Mesenchymal stem cell (in vitro differentiated cells and primary cell): ENCODE results near the gene AHCYL2.

Experiments
- DNase-seq: peaks from one replicate; pipeline ENCODE4 v3.0.0-alpha.2; 2013
- H2AFZ ChIP-seq: one replicate; pipeline ENCODE4 v1.6.1; 2013; ENCODE audit warnings: low read depth, mild to moderate bottlenecking, control low read depth, inconsistent platforms, low read length, moderate library complexity
- H2AK5ac ChIP-seq: 2 replicates; pipeline ENCODE4 v1.6.1; 2013; ENCODE audit warnings: low read length, moderate library complexity, mild to moderate bottlenecking, inconsistent platforms; ENCODE audit not compliant: severe bottlenecking
- H2BK120ac ChIP-seq: one replicate; pipeline ENCODE4 v1.6.1; 2013; ENCODE audit warnings: low read depth, mild to moderate bottlenecking, inconsistent platforms, low read length, moderate library complexity
- H2BK12ac ChIP-seq, 2 experiments: one replicate each; pipeline ENCODE4 v1.6.1; 2013; ENCODE audit warnings: inconsistent platforms in 2 of 2, low read length in 2 of 2, mild to moderate bottlenecking in 2 of 2, moderate library complexity in 2 of 2, control low read depth in 1 of 2
- H2BK15ac ChIP-seq: one replicate; pipeline ENCODE4 v1.6.1; 2013; ENCODE audit warnings: mild to moderate bottlenecking, low read depth, inconsistent platforms; ENCODE audit not compliant: poor library complexity, severe bottlenecking
- H2BK5ac ChIP-seq: 2 replicates; pipeline ENCODE4 v1.6.1; 2013; ENCODE audit warnings: low read depth, mild to moderate bottlenecking, low read length, control low read depth, inconsistent platforms; ENCODE audit not compliant: poor library complexity, severe bottlenecking
- H3K14ac ChIP-seq, 2 experiments: one replicate each; pipeline ENCODE4 v1.6.1; 2013; ENCODE audit warnings: inconsistent platforms in 2 of 2, low read length in 2 of 2, control low read depth in 1 of 2, mild to moderate bottlenecking in 1 of 2, moderate library complexity in 1 of 2
- H3K18ac ChIP-seq, 2 experiments: one replicate each; pipeline ENCODE4 v1.6.1; 2013; ENCODE audit warnings: inconsistent platforms in 2 of 2, low read length in 2 of 2, control low read depth in 1 of 2, low read depth in 1 of 2, mild to moderate bottlenecking in 1 of 2
- H3K23ac ChIP-seq, 2 experiments: one replicate each; pipeline ENCODE4 v1.6.1; 2013; ENCODE audit warnings: inconsistent platforms in 2 of 2, low read length in 2 of 2, mild to moderate bottlenecking in 2 of 2, moderate library complexity in 2 of 2, control low read depth in 1 of 2
- H3K27ac ChIP-seq: 2 replicates; pipeline ENCODE4 v1.5.1; 2013; ENCODE audit warnings: mild to moderate bottlenecking, moderate library complexity, low read length, control low read depth, inconsistent platforms; ENCODE audit not compliant: poor library complexity, severe bottlenecking
- H3K27me3 ChIP-seq, 2 experiments: 2 replicates each; pipeline versions ENCODE4 v1.6.1 to v1.7.0; 2013; ENCODE audit warnings: low read length in 2 of 2, mild to moderate bottlenecking in 2 of 2, moderate library complexity in 2 of 2, control low read depth in 1 of 2, inconsistent platforms in 1 of 2; ENCODE audit not compliant: control insufficient read depth in 1 of 2, insufficient read depth in 1 of 2
- H3K36me3 ChIP-seq, 2 experiments: 2 replicates each; pipeline versions ENCODE4 v1.6.1 to v1.7.0; 2013; ENCODE audit warnings: low read length in 2 of 2, control low read depth in 1 of 2, inconsistent platforms in 1 of 2, low read depth in 1 of 2, mild to moderate bottlenecking in 1 of 2; ENCODE audit not compliant: insufficient read depth in 2 of 2, control insufficient read depth in 1 of 2
- H3K4ac ChIP-seq, 2 experiments: one replicate each; pipeline ENCODE4 v1.6.1; 2013; ENCODE audit warnings: inconsistent platforms in 2 of 2, low read length in 2 of 2, mild to moderate bottlenecking in 2 of 2, moderate library complexity in 2 of 2, control low read depth in 1 of 2, low read depth in 1 of 2
- H3K4me1 ChIP-seq: 2 replicates; pipeline ENCODE4 v1.6.1; 2013; ENCODE audit warnings: low read depth, low read length, control low read depth; ENCODE audit not compliant: control insufficient read depth, insufficient read depth
- H3K4me2 ChIP-seq: 2 replicates; pipeline ENCODE4 v1.6.1; 2013; ENCODE audit warnings: low read length, mild to moderate bottlenecking, inconsistent platforms; ENCODE audit not compliant: poor library complexity, severe bottlenecking
- H3K4me3 ChIP-seq, 2 experiments: 2 replicates each; pipeline versions ENCODE4 v1.5.1 to v1.7.0; 2013; ENCODE audit warnings: low read length in 2 of 2, mild to moderate bottlenecking in 2 of 2, control low read depth in 1 of 2, low read depth in 1 of 2; ENCODE audit not compliant: insufficient read depth in 1 of 2
- H3K79me1 ChIP-seq: replicated peaks from 2 replicates; pipeline ENCODE4 v1.6.1; 2013; ENCODE audit warnings: mild to moderate bottlenecking, control low read depth, low read length, inconsistent platforms; ENCODE audit not compliant: poor library complexity, severe bottlenecking
- H3K9ac ChIP-seq: 2 replicates; pipeline ENCODE4 v1.7.0; 2013; ENCODE audit warnings: mild to moderate bottlenecking, low read length, moderate library complexity
- H3K9me3 ChIP-seq: 2 replicates; pipeline ENCODE4 v1.7.0; 2013; ENCODE audit warnings: mild to moderate bottlenecking, low read length; ENCODE audit not compliant: control insufficient read depth
- H4K8ac ChIP-seq: one replicate; pipeline ENCODE4 v1.6.1; 2013; ENCODE audit warnings: inconsistent platforms, mild to moderate bottlenecking, low read length, moderate library complexity
- H4K91ac ChIP-seq: one replicate; pipeline ENCODE4 v1.6.1; 2013; ENCODE audit warnings: mild to moderate bottlenecking, low read length, inconsistent platforms
- WGBS: methylation state at CpG from one replicate; pipeline ENCODE4 v1.1.7; 2013; ENCODE audit warnings: mixed read lengths; 5-methylcytosine and 5-hydroxymethylcytosine counted together

AHCYL2 gene

DNA sequence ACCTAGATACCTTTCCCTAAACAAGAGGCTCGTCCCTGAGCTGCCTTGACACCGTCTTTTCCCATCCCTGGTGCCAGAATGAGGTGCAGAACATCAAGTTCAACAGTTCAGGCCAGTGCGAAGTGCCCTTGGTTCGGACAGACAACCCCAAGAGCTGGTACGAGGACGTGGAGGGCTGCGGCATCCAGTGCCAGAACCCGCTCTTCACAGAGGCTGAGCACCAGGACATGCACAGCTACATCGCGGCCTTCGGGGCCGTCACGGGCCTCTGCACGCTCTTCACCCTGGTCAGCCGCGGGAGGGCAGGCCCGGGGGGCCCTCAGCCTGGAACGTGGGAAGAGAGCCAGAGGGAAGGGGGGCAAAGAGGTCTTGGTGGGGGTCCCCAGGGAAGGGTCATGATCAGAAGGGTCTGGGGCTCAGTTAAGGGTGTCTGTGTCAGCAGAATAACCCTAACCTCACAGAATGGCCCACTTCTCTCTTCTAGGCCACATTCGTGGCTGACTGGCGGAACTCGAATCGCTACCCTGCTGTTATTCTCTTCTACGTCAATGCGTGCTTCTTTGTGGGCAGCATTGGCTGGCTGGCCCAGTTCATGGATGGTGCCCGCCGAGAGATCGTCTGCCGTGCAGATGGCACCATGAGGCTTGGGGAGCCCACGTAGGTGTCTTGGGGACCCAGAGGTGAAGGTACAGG lies 19.6 kb upstream of the AHCYL2 start:
- Histone ChIP-seq H3K14ac (no peak overlapping the region), H3K9ac (no peak overlapping the region), H3K18ac (no peak overlapping the region), H2BK15ac (no peak overlapping the region), H3K4me2 (no peak overlapping the region), H3K4ac (no peak overlapping the region), H4K91ac (no peak overlapping the region), H2AFZ (no peak overlapping the region), H2BK5ac (no peak overlapping the region), H3K4me3 (no peak overlapping the region), H4K8ac (no peak overlapping the region), H2AK5ac (no peak overlapping the region), H2BK120ac (no peak overlapping the region), H3K79me1 (peaks cover 14% of the 10 kb centered on the region), H2BK12ac (no peak overlapping the region), H3K9me3 (no peaks in the 10 kb centered on the region), H3K27me3 (peaks cover 0 to 13% of the 10 kb centered on the region in 2 experiments), H3K36me3 (peaks cover 0 to 55% of the 10 kb centered on the region in 2 experiments), H3K27ac (no peak overlapping the region), H3K23ac (no peak overlapping the region), H3K4me1 (peaks cover 2% of the 10 kb centered on the region)
- no peak for DNase-seq
- WGBS = 92% methylated on average over 29 of the region's 29 CpGs

DNA sequence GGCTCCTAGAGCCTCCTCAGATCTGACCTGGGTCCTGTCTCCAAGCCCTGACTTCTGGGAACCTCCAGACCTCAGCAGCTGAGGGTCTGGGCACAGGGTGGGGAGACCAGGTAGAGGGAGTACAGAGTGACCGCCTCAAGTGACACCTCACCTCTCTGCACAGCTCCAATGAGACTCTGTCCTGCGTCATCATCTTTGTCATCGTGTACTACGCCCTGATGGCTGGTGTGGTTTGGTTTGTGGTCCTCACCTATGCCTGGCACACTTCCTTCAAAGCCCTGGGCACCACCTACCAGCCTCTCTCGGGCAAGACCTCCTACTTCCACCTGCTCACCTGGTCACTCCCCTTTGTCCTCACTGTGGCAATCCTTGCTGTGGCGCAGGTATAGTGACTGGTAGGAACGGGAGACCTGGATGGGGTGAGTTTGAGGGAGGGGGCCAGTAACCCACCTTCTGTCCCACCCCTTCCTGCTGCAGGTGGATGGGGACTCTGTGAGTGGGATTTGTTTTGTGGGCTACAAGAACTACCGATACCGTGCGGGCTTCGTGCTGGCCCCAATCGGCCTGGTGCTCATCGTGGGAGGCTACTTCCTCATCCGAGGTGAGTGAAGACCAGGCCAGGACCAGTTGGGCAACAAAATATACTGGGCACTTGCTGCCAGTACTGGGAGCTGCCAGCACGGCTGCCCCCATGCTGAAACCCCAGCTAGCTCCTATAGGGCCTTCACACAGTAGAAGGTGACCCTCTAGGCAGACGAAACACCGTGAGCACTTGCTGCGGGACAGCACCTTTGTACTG lies 18.6 kb upstream of the AHCYL2 start:
- Histone ChIP-seq H2BK12ac (no peak overlapping the region), H3K27ac (no peak overlapping the region), H3K4me2 (no peak overlapping the region), H2AFZ (no peak overlapping the region), H3K36me3 (peaks cover 0 to 64% of the 10 kb centered on the region in 2 experiments), H3K14ac (no peak overlapping the region), H3K79me1 (peaks cover 14% of the 10 kb centered on the region), H2BK15ac (no peak overlapping the region), H3K4ac (no peak overlapping the region), H2AK5ac (no peak overlapping the region), H3K27me3 (peaks cover 0 to 19% of the 10 kb centered on the region in 2 experiments), H2BK5ac (no peak overlapping the region), H3K9me3 (no peaks in the 10 kb centered on the region), H4K8ac (no peak overlapping the region), H3K18ac (no peak overlapping the region), H3K4me1 (peaks cover 2% of the 10 kb centered on the region), H4K91ac (no peak overlapping the region), H3K23ac (no peak overlapping the region), H2BK120ac (no peak overlapping the region), H3K4me3 (no peak overlapping the region), H3K9ac (no peak overlapping the region)
- WGBS = 97% methylated on average over 15 of the region's 18 CpGs
- DNase-seq = no peak

DNA sequence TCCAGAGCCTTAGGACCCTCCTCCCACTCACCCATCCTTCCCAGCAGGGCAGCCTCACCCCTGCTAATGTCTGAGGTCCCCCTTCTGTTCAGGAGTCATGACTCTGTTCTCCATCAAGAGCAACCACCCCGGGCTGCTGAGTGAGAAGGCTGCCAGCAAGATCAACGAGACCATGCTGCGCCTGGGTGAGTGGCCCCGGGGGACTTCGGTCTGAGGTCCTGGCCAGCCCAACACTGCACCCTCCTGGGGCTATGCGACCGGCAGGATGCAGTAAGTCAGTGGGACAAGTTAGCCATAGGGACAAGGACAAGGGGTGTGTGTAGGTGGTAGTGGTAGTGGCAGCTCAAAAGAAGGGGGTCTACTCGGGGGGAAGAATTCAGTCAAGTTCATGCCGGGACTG lies 16.2 kb upstream of the AHCYL2 start:
- H2BK120ac ChIP-seq = no peak overlapping the region
- H4K91ac ChIP-seq = no peak overlapping the region
- 89% methylated on average over 9 of the region's 9 CpGs for WGBS
- DNase-seq = no peak
- peaks cover 2% of the 10 kb centered on the region for H3K4me1 ChIP-seq
- no peak overlapping the region for H3K23ac ChIP-seq
- H2AK5ac ChIP-seq = no peak overlapping the region
- no peak overlapping the region for H3K4ac ChIP-seq
- no peak overlapping the region for H3K4me3 ChIP-seq
- no peak overlapping the region for H3K9ac ChIP-seq
- peaks cover 0 to 23% of the 10 kb centered on the region in 2 experiments for H3K27me3 ChIP-seq
- H3K36me3 ChIP-seq = peaks cover 0 to 75% of the 10 kb centered on the region in 2 experiments
- no peak overlapping the region for H3K27ac ChIP-seq
- peaks cover under 1% of the 10 kb centered on the region for H3K79me1 ChIP-seq
- no peak overlapping the region for H3K14ac ChIP-seq
- H2BK12ac ChIP-seq = no peak overlapping the region
- H2AFZ ChIP-seq = no peak overlapping the region
- H2BK5ac ChIP-seq = no peak overlapping the region
- H4K8ac ChIP-seq = no peak overlapping the region
- H3K18ac ChIP-seq = no peak overlapping the region
- no peaks in the 10 kb centered on the region for H3K9me3 ChIP-seq
- H3K4me2 ChIP-seq = no peak overlapping the region
- no peak overlapping the region for H2BK15ac ChIP-seq
